Panc1 (cell line): ENCODE measurements around the gene BCR. TPM values are rescaled to one million over a fixed set of nuclear protein-coding genes. Genes with fewer than 3 reads are reported as not detected.

Experiments
- ATAC-seq: fragments of 200-7000 bp; cut with Tn5 transposase; 2 replicates; pipeline ENCODE4 v1.9.1; 2020; ENCODE audit warnings: mild to moderate bottlenecking, moderate library complexity
- BruUV-seq: library from RNA; stranded (reverse); fragments of 400-500 nt; replicated peaks from 2 replicates; lab custom pipeline; 2021; lab: Mats Ljungman, UMichigan
- CTCF ChIA-PET: fragments of 300-600 bp; sonication (Branson Sonifier 250); formaldehyde crosslinking; loops from one replicate; lab custom pipeline; 2022; ENCODE audit warnings: antibody characterized with exemption; lab: Charles Lee
- POLR2A ChIA-PET: fragments of 300-600 bp; sonication (Branson Sonifier 250); formaldehyde crosslinking; loops from one replicate; lab custom pipeline; 2022; ENCODE audit warnings: antibody characterized with exemption; lab: Charles Lee
- DNase-seq: peaks from one replicate; pipeline ENCODE4 v3.0.0-alpha.2; 2010; ENCODE audit warnings: low read depth, low spot score
- H3K27ac ChIP-seq: 2 replicates; pipeline ENCODE4 v1.5.1; 2011; ENCODE audit warnings: mild to moderate bottlenecking, low read length, inconsistent platforms
- H3K27me3 ChIP-seq: fragments of 200-500 bp; sonication (Bioruptor generic); 2 replicates; pipeline ENCODE4 v1.6.0; 2014; ENCODE audit warnings: low read length, inconsistent platforms; ENCODE audit not compliant: control insufficient read depth, insufficient read depth
- H3K36me3 ChIP-seq: fragments of 200-500 bp; sonication (Bioruptor generic); 2 replicates; pipeline ENCODE4 v1.5.1; 2014; ENCODE audit warnings: inconsistent platforms, mild to moderate bottlenecking, low read length, moderate library complexity; ENCODE audit not compliant: control insufficient read depth, insufficient read depth
- H3K4me1 ChIP-seq: 2 replicates; pipeline ENCODE4 v1.5.1; 2011; ENCODE audit warnings: inconsistent platforms, mild to moderate bottlenecking, low read length, moderate library complexity; ENCODE audit not compliant: control insufficient read depth, insufficient read depth
- H3K4me3 ChIP-seq, 2 experiments: 2 replicates each; pipeline ENCODE4 v1.5.1; 2011 to 2012; ENCODE audit warnings: low read depth in 2 of 2, low read length in 2 of 2, mild to moderate bottlenecking in 2 of 2, inconsistent platforms in 1 of 2, moderate library complexity in 1 of 2
- H3K9me3 ChIP-seq: fragments of 200-500 bp; sonication (Bioruptor generic); 2 replicates; pipeline ENCODE4 v1.5.1; 2014; ENCODE audit warnings: low read depth, mild to moderate bottlenecking, inconsistent platforms, low read length, moderate library complexity; ENCODE audit not compliant: control insufficient read depth, insufficient read depth
- POLR2AphosphoS5 ChIP-seq: IDR thresholded peaks from 2 replicates; pipeline ENCODE4 v1.6.1; 2012; ENCODE audit warnings: mild to moderate bottlenecking, low read depth, low read length, moderate library complexity
- SIN3A ChIP-seq: IDR thresholded peaks from 2 replicates; pipeline ENCODE4 v1.6.1; 2012; ENCODE audit warnings: low read depth, mild to moderate bottlenecking, low read length, moderate library complexity, borderline replicate concordance; ENCODE audit not compliant: insufficient read depth
- TCF7L2 ChIP-seq: IDR thresholded peaks from 2 replicates; pipeline ENCODE4 v1.6.1; 2011; ENCODE audit warnings: mild to moderate bottlenecking, low read depth, low read length, inconsistent platforms
- in situ Hi-C: cut with HindIII; loops from 2 replicates; pipeline ENCODE4 v1.10.0; 2016; ENCODE audit warnings: low sequenced_read_pairs, low pct_unique_long_range_greater_than_20kb
- intact Hi-C: fragments of 100-400 bp; cut with micrococcal nuclease; formaldehyde crosslinking; loops from one replicate; pipeline ENCODE4 v1.10.0; 2022; ENCODE audit not compliant: unreplicated experiment
- total RNA-seq: library from RNA; stranded (reverse); gene quantifications from one replicate; pipeline ENCODE4 v1.2.1, GENCODE V29; 2021; ENCODE audit not compliant: unreplicated experiment
- TF ChIP-seq, protein P1 (sequence below), 2 experiments: IDR thresholded peaks; 2 replicates each; pipeline ENCODE4 v1.6.1; 2011 to 2012; ENCODE audit warnings: low read depth in 2 of 2, control low read depth in 1 of 2, low read length in 1 of 2, mild to moderate bottlenecking in 1 of 2, moderate library complexity in 1 of 2; ENCODE audit not compliant: insufficient read depth in 1 of 2
- TF ChIP-seq, protein P2 (sequence below): fragments of 450-650 bp; IDR thresholded peaks from 2 replicates; pipeline ENCODE4 v1.5.1; 2017; ENCODE audit warnings: mild to moderate bottlenecking

Gene BCR
- total RNA-seq, 1 experiment from 2014 or later: 32.1 TPM

DNA sequence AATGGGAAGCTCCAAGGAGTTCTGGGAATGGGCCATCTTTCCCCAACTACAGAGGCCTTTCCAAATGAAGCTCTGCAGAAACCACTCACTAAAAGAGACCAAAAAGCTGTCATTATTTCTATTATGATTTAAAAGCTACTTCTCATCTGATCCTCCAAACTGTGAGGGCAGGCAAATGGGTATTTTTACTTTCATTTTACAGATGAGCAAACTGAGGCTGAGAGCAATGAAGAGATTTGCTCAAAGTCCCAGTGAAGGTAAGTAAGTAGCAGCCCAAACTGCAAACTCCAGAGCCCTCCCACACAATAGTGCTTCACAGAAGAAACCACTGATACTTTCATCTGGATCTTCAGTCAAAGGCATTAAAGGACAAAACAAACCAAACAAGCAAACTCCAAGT lies 39.9 kb upstream of the BCR start:
- ATAC-seq (no peak), DNase-seq (no peak)
- H3K27ac ChIP-seq: no peak overlapping the region
- in situ Hi-C loops (no loop called here), intact Hi-C loops (no loop called here)
- no peaks in the 10 kb centered on the region for H3K36me3 ChIP-seq
- BruUV-seq: no TSS peak
- H3K4me3 ChIP-seq: no peak overlapping the region
- ChIA-PET CTCF (no interaction called here), POLR2A (no interaction called here)
- H3K4me1 ChIP-seq: no peaks in the 10 kb centered on the region
- H3K9me3 ChIP-seq: no peaks in the 10 kb centered on the region
- TF ChIP-seq POLR2AphosphoS5 (no peak), TCF7L2 (no peak), SIN3A (no peak)
- TF ChIP-seq, protein P1, sequence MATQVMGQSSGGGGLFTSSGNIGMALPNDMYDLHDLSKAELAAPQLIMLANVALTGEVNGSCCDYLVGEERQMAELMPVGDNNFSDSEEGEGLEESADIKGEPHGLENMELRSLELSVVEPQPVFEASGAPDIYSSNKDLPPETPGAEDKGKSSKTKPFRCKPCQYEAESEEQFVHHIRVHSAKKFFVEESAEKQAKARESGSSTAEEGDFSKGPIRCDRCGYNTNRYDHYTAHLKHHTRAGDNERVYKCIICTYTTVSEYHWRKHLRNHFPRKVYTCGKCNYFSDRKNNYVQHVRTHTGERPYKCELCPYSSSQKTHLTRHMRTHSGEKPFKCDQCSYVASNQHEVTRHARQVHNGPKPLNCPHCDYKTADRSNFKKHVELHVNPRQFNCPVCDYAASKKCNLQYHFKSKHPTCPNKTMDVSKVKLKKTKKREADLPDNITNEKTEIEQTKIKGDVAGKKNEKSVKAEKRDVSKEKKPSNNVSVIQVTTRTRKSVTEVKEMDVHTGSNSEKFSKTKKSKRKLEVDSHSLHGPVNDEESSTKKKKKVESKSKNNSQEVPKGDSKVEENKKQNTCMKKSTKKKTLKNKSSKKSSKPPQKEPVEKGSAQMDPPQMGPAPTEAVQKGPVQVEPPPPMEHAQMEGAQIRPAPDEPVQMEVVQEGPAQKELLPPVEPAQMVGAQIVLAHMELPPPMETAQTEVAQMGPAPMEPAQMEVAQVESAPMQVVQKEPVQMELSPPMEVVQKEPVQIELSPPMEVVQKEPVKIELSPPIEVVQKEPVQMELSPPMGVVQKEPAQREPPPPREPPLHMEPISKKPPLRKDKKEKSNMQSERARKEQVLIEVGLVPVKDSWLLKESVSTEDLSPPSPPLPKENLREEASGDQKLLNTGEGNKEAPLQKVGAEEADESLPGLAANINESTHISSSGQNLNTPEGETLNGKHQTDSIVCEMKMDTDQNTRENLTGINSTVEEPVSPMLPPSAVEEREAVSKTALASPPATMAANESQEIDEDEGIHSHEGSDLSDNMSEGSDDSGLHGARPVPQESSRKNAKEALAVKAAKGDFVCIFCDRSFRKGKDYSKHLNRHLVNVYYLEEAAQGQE (IDR thresholded peaks at IDR 0.05; ENCODE audit: insufficient read depth in 1 of 2, low read depth in 2 of 2, low read length in 1 of 2): no peak
- TF ChIP-seq, protein P2, sequence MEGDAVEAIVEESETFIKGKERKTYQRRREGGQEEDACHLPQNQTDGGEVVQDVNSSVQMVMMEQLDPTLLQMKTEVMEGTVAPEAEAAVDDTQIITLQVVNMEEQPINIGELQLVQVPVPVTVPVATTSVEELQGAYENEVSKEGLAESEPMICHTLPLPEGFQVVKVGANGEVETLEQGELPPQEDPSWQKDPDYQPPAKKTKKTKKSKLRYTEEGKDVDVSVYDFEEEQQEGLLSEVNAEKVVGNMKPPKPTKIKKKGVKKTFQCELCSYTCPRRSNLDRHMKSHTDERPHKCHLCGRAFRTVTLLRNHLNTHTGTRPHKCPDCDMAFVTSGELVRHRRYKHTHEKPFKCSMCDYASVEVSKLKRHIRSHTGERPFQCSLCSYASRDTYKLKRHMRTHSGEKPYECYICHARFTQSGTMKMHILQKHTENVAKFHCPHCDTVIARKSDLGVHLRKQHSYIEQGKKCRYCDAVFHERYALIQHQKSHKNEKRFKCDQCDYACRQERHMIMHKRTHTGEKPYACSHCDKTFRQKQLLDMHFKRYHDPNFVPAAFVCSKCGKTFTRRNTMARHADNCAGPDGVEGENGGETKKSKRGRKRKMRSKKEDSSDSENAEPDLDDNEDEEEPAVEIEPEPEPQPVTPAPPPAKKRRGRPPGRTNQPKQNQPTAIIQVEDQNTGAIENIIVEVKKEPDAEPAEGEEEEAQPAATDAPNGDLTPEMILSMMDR: no peak
- H3K27me3 ChIP-seq: no peaks in the 10 kb centered on the region

- CTCF ChIA-PET: no interaction called here
These were observed 37.7 kb upstream of the BCR start for GRCh38 chr22:23142546-23143105.

GRCh38 chr22:23143119-23143518 lies 37.2 kb upstream of the BCR start:
- no peak overlapping the region for H3K4me3 ChIP-seq
- in situ Hi-C loops: no loop called here

More at GRCh38 chr22:23142546-23143105, 37.7 kb upstream of the BCR start:
- H3K4me3 ChIP-seq: no peak overlapping the region; a peak in 1 of 4 replicates
- TF ChIP-seq POLR2AphosphoS5 (no peak), TCF7L2 (no peak)
- intact Hi-C loops: no loop called here
- H3K27ac ChIP-seq: no peak overlapping the region
- H3K27me3 ChIP-seq: no peaks in the 10 kb centered on the region
- H3K9me3 ChIP-seq: no peaks in the 10 kb centered on the region
- peaks cover 3% of the 10 kb centered on the region; the same call in 1 of the 2 replicates for H3K4me1 ChIP-seq
- POLR2A ChIA-PET: interaction anchor here (0.5 to 0.7 kb wide), 2 partner anchors 20 to 21 kb away, joined by 3 to 5 read pairs; no protein-coding TSS in a partner anchor
- no peak for ATAC-seq
- BruUV-seq: no TSS peak
- no peak for DNase-seq
- H3K36me3 ChIP-seq: no peaks in the 10 kb centered on the region
- in situ Hi-C loops: no loop called here

More at GRCh38 chr22:23143119-23143518, 37.2 kb upstream of the BCR start:
- no peaks in the 10 kb centered on the region for H3K36me3 ChIP-seq
- no peaks in the 10 kb centered on the region for H3K9me3 ChIP-seq
- no TSS peak for BruUV-seq
- CTCF ChIA-PET: no interaction called here
- H3K4me1 ChIP-seq: peaks cover 3% of the 10 kb centered on the region; the same call in 1 of the 2 replicates
- H3K27me3 ChIP-seq: no peaks in the 10 kb centered on the region
- DNase-seq (no peak), ATAC-seq (no peak)
- POLR2A ChIA-PET: interaction anchor here (0.5 kb wide), 1 partner anchor 19 kb away, joined by 5 read pairs; no protein-coding TSS in a partner anchor
- intact Hi-C loops: no loop called here
- no peak overlapping the region for H3K27ac ChIP-seq
- TF ChIP-seq, protein P1 (IDR thresholded peaks at IDR 0.05; ENCODE audit: insufficient read depth in 1 of 2, low read depth in 2 of 2, low read length in 1 of 2): no peak
- TF ChIP-seq POLR2AphosphoS5 (no peak), SIN3A (no peak)
